Esophagus squamous epithelium (tissue), 5 donors: ENCODE results near the gene HOXD4. TPM values are rescaled to one million over a fixed set of nuclear protein-coding genes. Genes with fewer than 3 reads are reported as not detected.
A peak's percentile ranks its signal among the peaks of the same experiment; 100 is the strongest.

ENCODE experiments used
- DNase-seq: peaks from one replicate; lab custom pipeline; 2025; lab: John Stamatoyannopoulos, UW
- H3K27ac ChIP-seq, 4 donors: fragments of 200-600 bp; sonication (generic); one replicate each; pipeline ENCODE4 v1.5.1; 2016 to 2019; ENCODE audit warnings: mild to moderate bottlenecking in 1 of 4
- H3K27me3 ChIP-seq, 4 donors: fragments of 200-600 bp; sonication (generic); 1 replicate in 3 of 4; 2 replicates in 1 of 4; pipeline versions ENCODE4 v1.5.1 to v1.6.0; 2017 to 2021; ENCODE audit warnings: antibody characterized with exemption in 1 of 4
- H3K36me3 ChIP-seq, 3 donors: fragments of 200-600 bp; sonication (generic); one replicate each; pipeline ENCODE4 v1.5.1; 2016 to 2019
- H3K4me1 ChIP-seq, 3 donors: fragments of 200-600 bp; sonication (generic); one replicate each; pipeline ENCODE4 v1.5.1; 2017 to 2019
- H3K4me3 ChIP-seq, 4 donors: fragments of 200-600 bp; sonication (generic); 1 replicate in 3 of 4; 2 replicates in 1 of 4; pipeline ENCODE4 v1.5.1; 2016 to 2019; ENCODE audit warnings: mild to moderate bottlenecking in 2 of 4, moderate library complexity in 1 of 4
- H3K9me3 ChIP-seq, 3 donors: fragments of 200-600 bp; sonication (generic); one replicate each; pipeline ENCODE4 v1.5.1; 2016 to 2019
- CTCF ChIP-seq, 6 experiments: fragments of 450-650 bp in 4 of 6; fragments of 200-600 bp in 2 of 6; sonication (generic) in 2 of 6; IDR thresholded peaks; one replicate each; pipeline ENCODE4 v1.5.1; 2016 to 2019; ENCODE audit warnings: antibody characterized with exemption in 6 of 6, mild to moderate bottlenecking in 4 of 6, moderate library complexity in 4 of 6
- POLR2A ChIP-seq, 4 donors: fragments of 450-650 bp; IDR thresholded peaks; one replicate each; pipeline ENCODE4 v1.6.1; 2017; ENCODE audit warnings: antibody characterized with exemption in 4 of 4, mild to moderate bottlenecking in 4 of 4, moderate library complexity in 3 of 4
- WGBS, 2 donors: methylation state at CpG; one replicate each; pipeline ENCODE4 v1.1.5; 2018; 5-methylcytosine and 5-hydroxymethylcytosine counted together
- intact Hi-C: fragments of 100-400 bp; cut with DNase I; formaldehyde crosslinking; loops from one replicate; pipeline ENCODE4 v1.15.0; 2022
- total RNA-seq, 4 donors: library from RNA; depleted of rRNA; stranded (reverse); fragments of >200 nt; gene quantifications; one replicate each; pipeline ENCODE4 v1.1.0, GENCODE V29; 2016
- donor health status: DM: yes; HTN: yes; CAD: no.

HOXD4 gene
- total RNA-seq, 4 donors from 2014 or later: 0.31 to 2.5 TPM; not detected in 2

- peak overlapping the region in 2 of 4 donors; percentile 11 to 35 for H3K4me3 ChIP-seq
- TF ChIP-seq POLR2A (IDR thresholded peaks at IDR 0.05) (no peak), CTCF (IDR thresholded peaks at IDR 0.05) (no peak)
- intact Hi-C loops: no loop called here
- H3K36me3 ChIP-seq: no peaks in the 10 kb centered on the region
- no peak for DNase-seq
- peaks cover 21 to 62% (median 22%) of the 10 kb centered on the region in 3 donors for H3K4me1 ChIP-seq
- no peak overlapping the region for H3K27ac ChIP-seq
- no peaks in the 10 kb centered on the region for H3K9me3 ChIP-seq
- 22 to 27% methylated on average over 35 to 39 of the region's 43 CpGs for WGBS, 2 donors
- peaks cover 24 to 100% (median 80%) of the 10 kb centered on the region in 4 donors for H3K27me3 ChIP-seq
Observed at GRCh38 chr2:176157499-176158185, 6.3 kb downstream of the HOXD4 start.

- H3K9me3 ChIP-seq: no peaks in the 10 kb centered on the region
- H3K27me3 ChIP-seq: peaks cover 25 to 100% (median 81%) of the 10 kb centered on the region in 4 donors
- H3K4me3 ChIP-seq: no peak overlapping the region
- 13 to 16% methylated on average over 18 to 19 of the region's 22 CpGs for WGBS, 2 donors
- TF ChIP-seq CTCF (IDR thresholded peaks at IDR 0.05): no peak
- TF ChIP-seq POLR2A (IDR thresholded peaks at IDR 0.05): no peak
- no peak for DNase-seq
- intact Hi-C loops: no loop called here
- peaks cover 21 to 64% (median 22%) of the 10 kb centered on the region in 3 donors for H3K4me1 ChIP-seq
- H3K27ac ChIP-seq: no peak overlapping the region
- H3K36me3 ChIP-seq: no peaks in the 10 kb centered on the region
Observed at GRCh38 chr2:176158186-176158591, 6.8 kb downstream of the HOXD4 start.

GRCh38 chr2:176158855-176159662, 7.7 kb downstream of the HOXD4 start:
- Histone ChIP-seq H3K4me1 (peaks cover 21 to 64% (median 22%) of the 10 kb centered on the region in 3 donors), H3K9me3 (no peaks in the 10 kb centered on the region), H3K27ac (no peak overlapping the region), H3K36me3 (no peaks in the 10 kb centered on the region), H3K27me3 (peaks cover 30 to 100% (median 84%) of the 10 kb centered on the region in 4 donors), H3K4me3 (peak overlapping the region in 1 of 4 donors; percentile 38)
- intact Hi-C loops: no loop called here
- no peak for DNase-seq
- WGBS, 2 donors: 14 to 36% methylated on average over 14 to 16 of the region's 39 CpGs
- TF ChIP-seq CTCF (IDR thresholded peaks at IDR 0.05): no peak

GRCh38 chr2:176159663-176160250, 8.4 kb downstream of the HOXD4 start:
- peak overlapping the region in 1 of 4 donors; percentile 38 for H3K4me3 ChIP-seq
- no peaks in the 10 kb centered on the region for H3K9me3 ChIP-seq
- no peak for DNase-seq
- intact Hi-C loops: no loop called here
- no peak for TF ChIP-seq CTCF (IDR thresholded peaks at IDR 0.05)
- no peak for TF ChIP-seq POLR2A (IDR thresholded peaks at IDR 0.05)
- peaks cover 21 to 67% (median 22%) of the 10 kb centered on the region in 3 donors for H3K4me1 ChIP-seq
- no peak overlapping the region for H3K27ac ChIP-seq
- H3K36me3 ChIP-seq: no peaks in the 10 kb centered on the region
- peaks cover 35 to 100% (median 87%) of the 10 kb centered on the region in 4 donors for H3K27me3 ChIP-seq
- WGBS, 2 donors: 13 to 27% methylated on average over 1 to 6 of the region's 44 CpGs
